Endothelial cell of umbilical vein (primary cell): Measurements from ENCODE around the gene CABLES1.

Experiments
- EZH2 ChIP-seq: IDR thresholded peaks from 2 replicates; pipeline ENCODE4 v1.6.1; 2012; ENCODE audit warnings: borderline replicate concordance, low read depth, mild to moderate bottlenecking, moderate library complexity, low read length, inconsistent platforms; ENCODE audit not compliant: severe bottlenecking
- FOS ChIP-seq: IDR thresholded peaks from 2 replicates; pipeline ENCODE4 v1.6.1; 2011; ENCODE audit warnings: mild to moderate bottlenecking, low read length, moderate library complexity, borderline replicate concordance; ENCODE audit not compliant: insufficient read depth
- GATA2 ChIP-seq: IDR thresholded peaks from 2 replicates; pipeline ENCODE4 v1.7.0; 2011; ENCODE audit warnings: low read depth, mild to moderate bottlenecking, moderate library complexity, mixed read lengths, low read length; ENCODE audit not compliant: insufficient read length, insufficient read depth
- MYC ChIP-seq: IDR thresholded peaks from one replicate; pipeline ENCODE4 v1.6.1; 2011; ENCODE audit warnings: mild to moderate bottlenecking, low read depth, low read length
- POLR2AphosphoS5 ChIP-seq: IDR thresholded peaks from 2 replicates; pipeline ENCODE4 v1.6.1; 2012; ENCODE audit warnings: low read depth, mild to moderate bottlenecking, control low read depth, low read length, moderate library complexity; ENCODE audit not compliant: insufficient read depth
- TF ChIP-seq, protein P1 (sequence below), 2 donors: IDR thresholded peaks; 1 replicate in 1 of 2; 2 replicates in 1 of 2; pipeline ENCODE4 v1.5.1; 2011; ENCODE audit warnings: low read length in 2 of 2, mild to moderate bottlenecking in 2 of 2, moderate library complexity in 2 of 2, control low read depth in 1 of 2, inconsistent platforms in 1 of 2, low read depth in 1 of 2; ENCODE audit not compliant: insufficient read depth in 1 of 2; ENCODE audit errors: extremely low read depth in 1 of 2

DNA sequence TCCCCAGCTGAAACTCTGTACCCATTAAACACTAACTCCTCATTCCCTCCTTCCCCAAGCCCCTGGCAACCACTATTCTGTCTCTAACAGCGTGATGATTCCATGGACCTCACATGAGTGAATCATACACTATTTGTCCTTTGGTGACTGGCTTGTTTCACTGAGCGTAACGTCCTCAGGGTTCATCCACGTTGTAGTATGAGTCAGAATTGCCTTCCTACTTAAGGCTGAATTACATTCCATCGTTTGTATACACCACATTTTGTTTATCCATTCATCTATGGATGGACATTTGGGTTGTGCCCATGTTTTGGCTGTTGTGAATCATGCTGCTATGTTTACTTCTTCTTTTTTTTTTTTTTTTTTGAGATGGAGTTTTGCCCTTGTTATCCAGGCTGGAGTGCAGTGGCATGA lies 19.6 kb upstream of the CABLES1 start:
- no peak for TF ChIP-seq MYC
- peak; percentile 29 for TF ChIP-seq GATA2
- TF ChIP-seq, protein P1, sequence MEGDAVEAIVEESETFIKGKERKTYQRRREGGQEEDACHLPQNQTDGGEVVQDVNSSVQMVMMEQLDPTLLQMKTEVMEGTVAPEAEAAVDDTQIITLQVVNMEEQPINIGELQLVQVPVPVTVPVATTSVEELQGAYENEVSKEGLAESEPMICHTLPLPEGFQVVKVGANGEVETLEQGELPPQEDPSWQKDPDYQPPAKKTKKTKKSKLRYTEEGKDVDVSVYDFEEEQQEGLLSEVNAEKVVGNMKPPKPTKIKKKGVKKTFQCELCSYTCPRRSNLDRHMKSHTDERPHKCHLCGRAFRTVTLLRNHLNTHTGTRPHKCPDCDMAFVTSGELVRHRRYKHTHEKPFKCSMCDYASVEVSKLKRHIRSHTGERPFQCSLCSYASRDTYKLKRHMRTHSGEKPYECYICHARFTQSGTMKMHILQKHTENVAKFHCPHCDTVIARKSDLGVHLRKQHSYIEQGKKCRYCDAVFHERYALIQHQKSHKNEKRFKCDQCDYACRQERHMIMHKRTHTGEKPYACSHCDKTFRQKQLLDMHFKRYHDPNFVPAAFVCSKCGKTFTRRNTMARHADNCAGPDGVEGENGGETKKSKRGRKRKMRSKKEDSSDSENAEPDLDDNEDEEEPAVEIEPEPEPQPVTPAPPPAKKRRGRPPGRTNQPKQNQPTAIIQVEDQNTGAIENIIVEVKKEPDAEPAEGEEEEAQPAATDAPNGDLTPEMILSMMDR (IDR thresholded peaks at IDR 0.05; ENCODE audit: extremely low read depth in 1 of 2, insufficient read depth in 1 of 2, low read depth in 1 of 2, low read length in 2 of 2), result no peak
- peak; percentile 95 for TF ChIP-seq FOS
- TF ChIP-seq EZH2, result no peak
- peak; percentile 62 for TF ChIP-seq POLR2AphosphoS5
